Astrocyte of the cerebellum (primary cell): Measurements from ENCODE around the gene TRABD2B.

Source experiments
- DNase-seq: peaks from one replicate; pipeline ENCODE4 v3.0.0-alpha.2; 2011; ENCODE audit warnings: low read depth
- H3K4me3 ChIP-seq: 2 replicates; pipeline ENCODE4 v1.5.1; 2011; ENCODE audit warnings: mild to moderate bottlenecking, low read depth, low read length, moderate library complexity
- CTCF ChIP-seq: IDR thresholded peaks from 2 replicates; pipeline ENCODE4 v1.5.1; 2012; ENCODE audit warnings: low read length, low read depth, moderate library complexity, mild to moderate bottlenecking; ENCODE audit errors: missing control alignments
- in situ Hi-C: cut with HindIII; loops from 2 replicates; pipeline ENCODE4 v1.10.0; 2017; ENCODE audit warnings: low sequenced_read_pairs

The TRABD2B gene

GRCh38 chr1:47981667-47982350, 15.4 kb downstream of the TRABD2B start:
- no peak overlapping the region for H3K4me3 ChIP-seq
- no peak for TF ChIP-seq CTCF
- DNase-seq = no peak
- in situ Hi-C loops = no loop called here

- TF ChIP-seq CTCF = no peak
- no peak overlapping the region for H3K4me3 ChIP-seq
- DNase-seq = no peak
- in situ Hi-C loops = no loop called here
Measured at GRCh38 chr1:47980501-47980900, 16.7 kb downstream of the TRABD2B start.

DNA sequence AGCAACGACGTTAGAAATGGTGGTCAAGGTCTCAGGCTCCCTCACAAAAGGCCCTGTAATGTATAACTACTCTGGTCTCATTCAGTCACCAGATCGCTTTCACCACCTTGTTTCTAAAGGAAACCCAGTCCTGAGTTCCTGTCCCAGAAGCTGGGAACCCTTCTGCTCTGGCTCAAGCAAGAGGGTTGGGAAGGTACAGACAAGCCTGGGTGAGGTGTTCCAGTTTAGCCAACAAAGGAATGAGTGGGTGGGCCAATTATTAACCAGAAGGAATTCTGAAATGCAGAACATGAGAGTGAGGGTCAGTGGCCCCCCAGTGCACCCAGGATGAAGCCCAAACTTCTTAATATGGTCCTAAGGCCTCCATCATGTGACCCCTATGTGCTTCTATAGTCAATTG, 17.5 kb downstream of the TRABD2B start:
- no peak for DNase-seq
- in situ Hi-C loops = no loop called here
- H3K4me3 ChIP-seq = no peak overlapping the region
- TF ChIP-seq CTCF = no peak

- no peak for DNase-seq
- in situ Hi-C loops = no loop called here
- no peak for TF ChIP-seq CTCF
- H3K4me3 ChIP-seq = no peak overlapping the region
Measured at GRCh38 chr1:47978486-47978885, 18.7 kb downstream of the TRABD2B start.

- no peak overlapping the region for H3K4me3 ChIP-seq
- in situ Hi-C loops = no loop called here
- no peak for TF ChIP-seq CTCF
- no peak for DNase-seq
Measured at GRCh38 chr1:47976728-47977127, 20.5 kb downstream of the TRABD2B start.

DNA sequence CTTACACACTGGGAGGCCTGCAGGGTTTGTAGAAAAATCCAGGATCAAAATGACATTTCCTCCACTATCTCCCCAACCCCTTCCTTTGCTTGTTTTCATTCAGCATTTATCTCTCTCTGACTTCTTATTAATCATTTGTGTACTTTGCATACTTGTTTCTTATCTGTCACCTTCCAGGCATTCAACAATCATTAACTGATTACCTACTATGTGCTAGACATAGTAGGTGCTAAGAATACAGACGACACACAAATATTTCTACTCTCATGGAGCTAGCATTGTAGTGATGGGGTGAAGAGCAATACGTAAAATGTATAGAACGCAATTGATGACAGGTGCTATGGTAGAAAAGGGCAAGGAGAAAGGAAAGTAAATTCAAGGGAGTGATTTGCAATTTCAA, 20.9 kb downstream of the TRABD2B start:
- no peak overlapping the region for H3K4me3 ChIP-seq
- no peak for TF ChIP-seq CTCF
- DNase-seq = no peak
- in situ Hi-C loops = no loop called here
